NCI-H1105 treated with DMSO at 0.1 percent for 48 hours (cell line): ENCODE measurements around the gene ALDOA.
"Not testable (repeated sequence)": the region's sequence is repeated elsewhere in the genome, so short reads cannot be mapped to it uniquely, and the experiment has no call there.

Experiments
- DNase-seq: peaks from one replicate; lab custom pipeline; 2025; lab: John Stamatoyannopoulos, UW

Gene ALDOA

DNA sequence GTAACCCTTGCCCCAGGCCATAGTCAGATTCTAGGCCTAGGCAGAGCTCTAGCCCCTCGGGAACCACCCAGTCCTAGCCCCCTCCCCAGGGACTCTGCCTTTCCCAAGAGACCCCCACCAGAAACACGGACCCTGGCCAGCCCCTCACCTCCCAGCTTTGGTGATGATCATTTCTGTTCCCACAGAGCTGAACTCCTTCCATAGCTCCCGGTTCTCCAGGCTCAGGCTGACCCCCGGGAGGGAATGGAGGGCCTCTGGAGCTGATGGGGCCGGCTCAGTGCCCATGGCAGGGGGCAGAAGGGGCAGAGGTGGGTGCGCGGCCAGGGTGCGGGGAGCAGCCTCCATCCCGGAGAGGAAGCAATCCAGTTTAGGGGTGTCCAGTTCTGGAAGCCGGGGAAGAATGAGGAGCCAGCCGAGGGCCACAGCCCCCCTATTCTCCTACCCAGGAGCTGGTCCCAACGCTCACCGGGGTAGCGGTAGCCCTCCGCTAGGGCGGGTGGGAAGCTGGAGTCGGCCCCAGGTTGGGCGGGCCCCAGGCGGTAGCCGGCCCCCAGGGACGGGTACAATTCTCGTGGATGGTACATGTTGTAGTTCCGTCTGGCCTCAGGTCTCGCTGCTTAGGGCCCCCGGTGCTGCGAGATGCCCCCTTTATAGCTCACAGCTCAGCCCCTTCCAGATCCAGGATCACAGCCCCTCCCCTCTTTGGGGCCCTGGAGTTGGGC is 25.2 kb downstream of the ALDOA start:
- no peak for DNase-seq

DNA sequence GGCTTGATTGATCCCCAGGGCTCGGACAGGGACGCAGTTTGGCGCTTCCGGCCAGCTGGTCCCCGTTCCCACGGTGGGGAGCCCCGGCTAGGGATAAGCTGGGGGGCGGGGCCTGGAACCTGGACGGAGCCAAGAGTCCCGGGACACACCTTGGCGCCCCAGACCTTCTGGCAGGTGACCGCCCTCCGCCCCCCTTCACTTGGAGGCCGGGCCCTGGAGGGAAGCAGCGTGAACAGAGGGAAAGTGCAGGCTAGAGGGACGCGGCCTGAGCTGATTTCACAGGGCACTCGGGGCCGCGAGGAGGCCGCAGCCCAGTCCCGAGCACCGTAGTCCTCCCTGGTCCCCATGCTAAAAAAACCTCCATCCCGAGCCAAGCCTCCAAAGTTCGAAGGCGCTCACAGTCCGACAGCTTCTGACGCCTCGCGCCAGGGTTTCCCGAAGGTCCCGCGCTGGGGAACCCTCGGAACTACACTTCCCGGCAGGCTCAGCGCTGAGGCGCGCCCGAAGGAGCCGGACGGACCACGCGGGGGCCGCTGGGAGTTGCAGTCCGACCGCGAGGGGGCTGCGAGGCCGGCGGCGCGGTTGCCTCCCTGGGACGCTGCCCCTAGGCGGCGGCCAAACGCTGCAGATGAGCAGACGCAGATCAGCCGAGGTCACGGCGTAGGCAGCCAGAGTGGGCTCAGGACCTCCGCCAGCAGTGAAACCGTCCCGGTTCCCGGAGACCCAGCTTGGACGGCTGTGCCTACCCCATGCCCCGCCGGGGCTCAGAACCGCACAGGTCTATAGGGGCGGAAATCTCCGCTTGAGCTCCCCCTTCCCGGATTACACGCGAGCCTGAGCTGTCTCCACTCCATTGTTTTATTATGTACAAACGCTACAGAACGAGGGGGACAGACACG is 26.2 kb downstream of the ALDOA start, which contains the start of gene TBX6:
TSS of gene TBX6 (minus strand) at position 451 of the 899 bp plus-strand sequence. CDS start 731 bp downstream, outside the sequence.
- DNase-seq: peak; percentile 88

DNA sequence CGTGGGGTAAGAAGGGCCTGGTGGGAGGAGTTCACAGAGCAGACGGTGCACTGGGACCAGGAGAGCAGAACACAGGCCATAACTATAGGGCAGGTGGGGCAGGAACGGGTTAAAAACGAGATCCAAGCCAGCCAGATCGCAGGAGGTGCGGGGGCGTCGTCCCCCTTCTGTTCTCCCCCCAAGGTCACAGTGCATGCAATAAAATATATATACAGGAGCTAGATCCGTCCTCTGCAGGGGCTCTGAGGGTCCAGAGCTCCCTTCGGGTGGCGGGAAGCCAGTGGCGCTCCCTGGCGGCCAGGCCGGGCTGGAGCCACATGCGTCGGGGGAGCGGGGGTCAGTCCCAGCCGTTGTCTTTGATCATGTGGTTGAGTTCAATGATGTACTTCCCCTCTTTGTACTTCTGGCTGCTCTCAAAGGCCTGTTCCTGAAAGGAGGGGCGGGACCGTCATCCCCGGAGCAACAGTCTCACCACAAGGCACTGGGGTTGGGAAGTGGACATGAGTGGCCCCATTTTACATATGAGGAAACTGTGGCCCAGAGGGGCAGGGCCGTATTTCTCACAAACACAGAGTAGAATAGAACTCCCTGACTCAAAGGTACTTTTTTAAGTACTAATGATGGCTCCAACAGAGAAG is 26.9 kb downstream of the ALDOA start:
- peak; percentile 89 for DNase-seq

DNA sequence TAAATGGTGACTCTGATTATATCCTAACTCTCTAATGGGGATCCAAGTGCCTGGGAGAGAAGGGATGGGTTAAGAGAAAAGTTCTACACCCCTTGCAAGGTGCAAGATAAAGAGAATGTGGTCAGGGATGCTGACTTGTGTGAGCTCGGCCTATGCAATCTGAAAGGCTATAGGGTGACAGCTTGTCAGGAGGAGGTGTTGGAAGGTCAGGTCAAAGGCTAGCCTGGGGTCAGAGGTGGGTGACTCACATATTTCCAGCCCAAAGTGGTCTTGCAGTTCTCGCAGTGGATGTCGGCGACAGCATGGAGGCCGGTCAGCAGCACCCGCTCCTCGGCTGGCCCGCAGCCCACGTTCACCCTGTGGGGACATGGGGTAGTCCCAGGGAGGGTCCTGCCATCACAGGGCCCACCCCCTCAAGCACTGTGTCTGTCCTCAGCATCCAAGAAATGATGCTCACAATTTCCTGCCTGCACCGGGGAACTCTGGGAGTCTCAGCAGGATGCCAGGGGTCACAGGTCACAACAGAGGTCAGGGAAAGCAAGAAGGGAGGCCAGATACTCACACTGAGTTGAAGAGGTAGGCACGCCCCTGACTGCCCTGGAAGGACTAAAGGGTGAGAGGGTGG is 29.1 kb downstream of the ALDOA start:
- no peak for DNase-seq

DNA sequence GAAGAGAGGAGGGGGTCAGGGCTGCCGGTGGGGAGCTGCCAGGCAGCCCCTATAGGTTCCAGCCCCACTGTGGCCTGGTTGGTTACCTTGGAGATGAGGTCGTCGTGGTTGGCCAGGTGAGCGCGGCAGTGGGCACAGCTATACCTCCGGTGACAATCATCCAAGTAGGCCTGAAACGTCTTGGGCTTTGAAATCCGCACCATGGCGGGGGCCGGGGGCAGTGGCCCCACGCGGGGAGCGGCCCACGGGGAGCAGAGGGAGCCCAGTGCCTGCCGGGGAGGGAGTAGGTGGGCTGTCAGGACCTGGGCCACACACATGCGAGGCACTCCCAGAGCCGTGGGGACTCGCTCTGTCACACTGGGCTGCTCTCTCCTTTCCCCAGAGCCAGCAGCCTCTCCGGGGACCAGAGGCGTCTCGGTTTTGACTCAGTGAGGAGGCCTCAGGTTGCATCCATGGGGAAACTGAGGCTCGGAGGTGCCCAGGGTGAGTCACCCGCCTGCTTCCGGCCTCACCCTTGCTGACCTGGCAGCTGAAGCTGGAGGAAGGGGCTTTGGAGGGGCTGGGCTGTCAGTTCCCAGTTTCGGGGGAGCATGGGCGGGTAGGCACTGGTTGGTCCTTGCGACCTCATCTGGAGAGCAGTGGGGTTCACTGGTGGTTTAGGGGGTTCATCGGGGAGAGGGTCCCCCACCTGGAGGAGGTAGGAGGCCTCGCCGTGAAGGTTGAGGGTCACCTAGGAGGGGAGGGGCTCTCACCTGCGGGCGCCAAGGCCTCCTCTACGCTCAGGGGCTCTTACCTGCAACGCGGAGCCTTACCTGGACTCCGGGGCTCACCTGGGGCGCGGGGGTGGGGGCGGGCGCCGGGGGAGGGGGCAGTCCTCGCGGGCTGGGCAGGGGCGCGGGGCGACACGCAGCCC is 29.9 kb downstream of the ALDOA start:
- no peak for DNase-seq

DNA sequence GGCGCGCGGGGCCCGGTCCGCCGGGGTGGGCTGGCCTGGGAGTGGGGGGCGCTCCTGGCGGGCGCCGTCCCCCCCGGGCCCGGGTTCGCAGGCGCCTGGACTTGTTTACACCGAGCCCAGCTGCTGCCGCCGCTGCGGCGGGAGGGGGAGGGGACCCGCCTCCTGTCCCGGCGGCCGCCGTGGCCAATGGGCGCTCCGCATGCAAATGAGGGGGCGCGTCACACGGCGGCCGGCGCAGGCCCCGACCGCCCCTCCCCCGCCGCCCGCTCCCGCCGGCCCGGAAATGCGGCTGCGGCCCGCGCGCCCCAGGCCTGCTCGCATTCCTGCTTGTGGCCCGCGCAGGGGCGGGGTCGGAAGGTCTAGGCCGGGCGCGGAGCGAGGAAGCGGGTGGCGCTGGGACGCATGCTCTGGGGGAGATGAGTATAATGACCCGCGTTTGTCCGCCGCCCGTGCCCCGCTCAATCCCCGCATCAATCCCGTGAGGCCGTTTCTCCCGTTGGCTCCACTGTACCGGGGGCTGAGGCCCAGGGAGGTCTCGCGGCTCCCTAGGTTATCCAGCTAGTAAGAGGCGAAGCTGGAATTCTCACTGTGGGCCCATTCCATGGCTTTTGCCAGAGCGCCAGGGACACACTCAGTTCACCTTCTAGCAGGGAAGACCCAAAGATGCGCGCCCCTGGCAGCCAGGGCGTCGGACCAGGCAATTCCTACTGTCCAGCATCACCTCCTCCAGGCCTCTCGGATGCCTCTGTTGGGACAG is 30.7 kb downstream of the ALDOA start, which contains the start of gene YPEL3:
TSS of gene YPEL3 (minus strand) at position 109 of the 757 bp plus-strand sequence. CDS start 731 bp downstream, outside the sequence.
- DNase-seq: peak; percentile 65

DNA sequence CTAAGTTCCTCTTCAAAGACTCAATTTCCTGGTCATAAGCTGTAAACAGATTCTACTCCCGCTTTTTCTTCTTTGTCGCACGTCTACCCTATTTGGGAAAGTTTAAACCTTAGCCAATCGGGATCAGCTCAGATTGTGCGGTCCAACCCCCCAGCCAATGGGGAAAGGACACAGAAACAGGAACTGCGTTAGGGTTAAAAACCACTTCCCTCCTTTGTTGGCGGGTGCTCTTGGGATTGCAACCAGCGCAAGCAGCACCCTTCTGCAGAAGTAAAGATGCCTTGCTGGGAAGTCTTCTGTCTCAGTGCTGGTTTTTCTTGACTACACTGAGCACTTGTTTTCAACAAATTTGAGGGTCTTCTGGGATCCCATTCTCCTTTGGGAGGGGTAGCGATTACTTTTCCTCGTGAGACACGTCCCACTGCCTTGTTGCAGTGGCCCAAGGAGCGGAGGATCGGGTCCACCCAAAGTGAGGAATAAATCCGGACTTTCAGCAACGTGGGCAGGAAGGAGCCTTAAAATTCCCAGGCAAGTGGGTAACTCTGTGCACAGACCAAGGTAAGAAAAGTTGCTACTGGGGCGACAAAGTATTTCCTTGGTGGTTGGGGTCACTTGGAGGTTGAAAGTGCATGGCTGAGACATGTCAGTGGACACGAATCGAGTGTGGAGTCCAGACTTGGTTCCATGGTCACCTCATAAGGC is 31.5 kb downstream of the ALDOA start:
- no peak for DNase-seq

DNA sequence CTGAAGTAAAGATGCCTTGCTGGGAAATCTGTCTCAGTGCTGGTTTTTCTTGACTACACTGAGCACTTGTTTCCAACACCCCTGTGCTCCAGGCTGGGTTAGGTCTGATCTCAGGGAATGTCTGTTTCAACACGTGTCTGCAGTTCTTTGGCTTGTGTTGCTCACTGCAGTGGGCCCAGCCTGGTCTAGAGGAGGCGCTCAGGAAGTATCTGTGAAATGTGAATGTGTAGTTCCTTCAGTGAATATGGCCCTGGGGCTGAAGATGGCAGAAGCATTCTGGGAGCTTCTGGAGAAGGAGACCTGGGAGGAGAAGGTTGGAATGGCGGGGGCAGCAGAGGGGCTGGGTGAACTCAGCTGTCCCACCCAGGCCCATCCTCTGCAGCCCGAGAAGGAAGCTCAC is 38.5 kb downstream of the ALDOA start:
- no peak for DNase-seq

DNA sequence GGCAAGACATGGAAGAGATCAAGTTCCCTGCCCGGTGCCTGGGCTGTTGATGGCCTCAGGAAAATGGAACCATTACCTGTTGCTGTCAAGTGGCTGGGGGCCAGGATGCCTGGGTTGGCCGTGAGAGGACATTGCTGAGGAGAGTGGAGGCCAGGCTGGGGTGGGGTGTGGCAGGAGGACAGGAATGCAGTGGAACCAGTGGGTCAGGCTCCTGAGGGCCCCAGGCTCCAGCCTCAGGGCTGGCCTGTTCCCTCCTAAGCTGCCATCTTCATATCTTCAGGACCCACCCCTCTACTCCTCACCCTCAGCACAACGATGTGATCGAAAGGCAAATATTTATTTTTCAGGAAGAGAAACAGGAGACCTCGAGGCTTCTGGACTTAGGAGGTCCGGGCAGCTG is 38.9 kb downstream of the ALDOA start:
- DNase-seq: no peak

DNA sequence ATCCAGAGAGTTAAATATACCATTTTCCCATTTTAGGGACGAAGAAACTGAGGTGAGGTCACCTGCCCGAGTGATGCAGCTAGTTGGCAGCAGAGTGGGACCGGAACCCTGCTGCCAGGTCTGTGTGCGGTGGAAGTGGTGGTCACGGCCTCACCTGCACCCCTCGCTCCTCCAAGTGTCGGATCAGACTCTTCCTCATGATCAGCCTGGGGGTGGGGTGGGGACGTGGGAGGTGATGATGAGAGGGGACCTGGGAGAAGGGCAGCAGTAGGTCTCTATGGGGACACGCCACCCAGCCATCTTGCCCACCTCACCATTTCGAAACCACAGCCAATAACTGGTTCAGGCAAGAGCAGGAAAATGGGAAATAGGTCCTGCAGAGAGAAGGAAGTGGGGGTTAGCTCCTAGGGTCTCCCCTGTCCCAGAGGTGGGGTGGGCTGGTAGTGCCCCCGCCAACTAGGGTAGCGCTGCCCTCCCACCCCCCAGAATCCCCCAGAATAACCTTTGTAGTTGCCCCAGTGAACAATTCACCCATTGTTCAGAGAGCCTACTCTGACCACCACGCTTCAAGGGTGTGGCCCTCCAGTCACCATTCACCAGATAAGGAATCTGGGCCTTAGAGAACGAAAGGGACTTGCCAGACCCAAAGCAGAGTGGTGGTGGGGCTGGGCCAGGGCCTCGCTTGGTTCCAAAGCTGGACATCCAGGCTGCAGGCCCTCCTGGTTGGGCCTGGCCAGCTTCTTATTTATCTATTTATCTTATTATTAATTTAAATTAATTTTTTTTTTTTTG is 42.7 kb downstream of the ALDOA start:
- DNase-seq: no peak

DNA sequence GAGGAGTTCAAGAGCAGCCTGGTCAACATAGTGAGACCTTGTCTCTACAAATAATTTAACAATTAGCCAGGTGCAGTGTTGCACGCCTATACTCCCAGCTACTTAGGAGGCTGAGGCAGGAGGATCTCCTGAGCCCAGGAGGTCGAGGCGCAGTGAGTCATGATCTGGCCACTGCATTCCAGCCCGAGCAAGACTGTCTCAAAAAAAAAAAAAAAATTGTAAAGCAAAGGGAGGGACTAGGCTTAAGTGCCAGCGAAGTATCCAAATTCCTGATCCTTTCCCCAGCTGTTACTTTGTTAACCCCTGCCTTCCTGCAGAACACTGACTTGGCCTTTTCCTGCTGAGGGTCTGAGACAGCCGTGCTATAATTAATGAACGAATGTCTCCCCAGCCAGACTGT is 45.1 kb downstream of the ALDOA start:
- DNase-seq: no peak

DNA sequence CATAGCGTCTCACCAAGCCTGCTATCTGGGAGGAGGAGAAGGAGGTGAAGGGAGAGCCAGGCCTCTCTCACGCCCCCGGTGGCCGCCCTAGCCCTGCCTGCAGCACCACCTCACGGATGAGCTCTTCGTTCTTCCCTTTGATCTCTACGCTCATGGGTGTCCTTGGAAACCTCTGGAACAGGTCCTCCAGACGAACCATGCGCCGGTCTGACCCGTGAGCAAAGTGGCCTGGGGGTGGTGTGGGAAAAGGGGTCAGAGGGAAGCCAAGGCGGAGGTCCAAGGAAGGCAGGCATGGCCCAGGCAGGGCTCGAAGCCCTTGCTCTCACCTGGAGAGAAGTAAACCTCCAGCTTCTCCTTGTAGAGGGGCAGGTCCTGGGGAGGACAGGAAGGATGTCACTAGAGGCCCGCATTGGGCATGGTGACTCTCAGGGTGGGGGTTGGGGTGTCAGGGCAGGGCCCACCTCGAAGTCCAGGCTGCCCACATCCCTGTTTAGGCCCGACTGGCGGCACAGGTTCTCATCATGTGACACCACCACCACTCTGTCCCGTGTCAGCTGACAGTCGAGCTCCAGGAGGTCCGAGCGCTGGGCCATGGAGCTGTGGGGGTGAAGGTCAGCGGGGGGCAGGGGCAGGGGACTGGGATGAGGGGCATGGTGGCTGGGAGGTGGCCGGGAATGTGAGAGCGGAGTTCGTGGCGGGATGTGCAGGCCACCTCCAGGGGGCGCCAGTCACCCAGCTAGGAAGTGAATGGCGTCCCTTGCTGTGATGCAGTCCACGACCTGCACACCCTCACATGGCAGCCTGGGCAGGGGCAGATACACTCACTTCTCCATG is 46.9 kb downstream of the ALDOA start:
- DNase-seq: no peak

DNA sequence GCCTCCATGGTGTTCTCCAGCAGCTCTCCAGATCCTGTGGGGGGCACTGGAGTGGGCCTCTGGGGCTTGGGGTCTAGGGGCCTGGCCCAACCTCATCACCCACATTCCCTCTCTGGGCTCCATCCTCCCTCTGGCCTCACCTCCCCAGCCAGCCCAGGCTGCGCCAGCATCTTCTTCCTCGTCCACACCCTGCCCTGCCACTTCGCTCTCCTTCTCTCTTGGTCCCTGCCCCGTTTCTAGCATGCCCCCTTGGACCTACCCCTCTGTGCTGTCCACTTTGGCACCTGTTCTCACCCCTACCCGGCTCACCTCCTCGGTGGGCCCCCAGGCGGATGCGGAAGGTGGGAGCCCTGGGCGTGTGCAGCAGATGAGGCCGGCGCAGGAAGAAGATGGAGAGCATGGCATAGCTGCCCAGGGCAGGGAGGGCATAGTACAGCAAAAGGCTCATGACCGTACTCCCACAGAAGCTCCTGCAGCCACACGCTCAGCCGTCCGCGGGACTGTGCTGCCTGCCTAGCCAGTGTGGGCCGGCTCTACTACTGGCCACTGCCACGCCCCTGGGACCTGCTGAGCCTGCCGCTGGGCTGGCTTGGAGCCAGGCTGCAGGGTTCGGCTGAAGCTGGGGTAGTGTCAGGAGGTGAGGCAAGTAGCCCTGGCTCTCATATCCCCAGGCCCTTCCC is 47.6 kb downstream of the ALDOA start, which contains the start of gene GDPD3:
TSS of gene GDPD3 (minus strand) at position 507 of the 680 bp plus-strand sequence. CDS start at position 448, 59 bp downstream.
- no peak for DNase-seq

DNA sequence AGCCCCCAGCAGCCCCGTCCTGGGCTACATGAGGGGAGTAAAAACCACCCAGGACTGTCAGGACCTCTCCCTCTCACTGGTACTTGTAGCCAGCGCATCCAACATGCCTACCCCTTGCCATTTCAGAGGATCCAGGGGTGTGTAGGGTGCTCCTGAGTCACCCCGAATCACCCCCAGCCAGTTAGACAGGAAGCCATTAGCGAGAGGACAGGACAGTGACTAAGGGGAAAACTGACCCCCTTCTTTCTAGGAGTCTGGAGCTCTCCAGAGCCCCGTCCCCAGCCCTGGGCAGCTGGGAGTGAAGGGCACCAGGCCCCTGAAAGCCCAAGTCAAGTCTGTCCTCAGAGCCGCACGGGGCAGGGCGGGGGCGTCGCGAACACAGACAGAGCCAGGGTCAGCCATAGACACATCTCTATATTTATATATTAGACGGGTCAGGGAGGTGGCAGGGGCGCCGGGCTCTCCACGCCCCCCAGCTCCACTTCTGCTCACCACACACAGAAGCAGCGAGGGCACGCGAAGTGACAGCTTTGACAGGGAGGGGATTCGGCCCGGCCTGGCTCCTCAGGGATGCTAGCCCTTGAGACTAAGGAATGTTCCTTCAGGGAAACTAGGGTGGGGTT is 48.3 kb downstream of the ALDOA start:
- DNase-seq: no peak

DNA sequence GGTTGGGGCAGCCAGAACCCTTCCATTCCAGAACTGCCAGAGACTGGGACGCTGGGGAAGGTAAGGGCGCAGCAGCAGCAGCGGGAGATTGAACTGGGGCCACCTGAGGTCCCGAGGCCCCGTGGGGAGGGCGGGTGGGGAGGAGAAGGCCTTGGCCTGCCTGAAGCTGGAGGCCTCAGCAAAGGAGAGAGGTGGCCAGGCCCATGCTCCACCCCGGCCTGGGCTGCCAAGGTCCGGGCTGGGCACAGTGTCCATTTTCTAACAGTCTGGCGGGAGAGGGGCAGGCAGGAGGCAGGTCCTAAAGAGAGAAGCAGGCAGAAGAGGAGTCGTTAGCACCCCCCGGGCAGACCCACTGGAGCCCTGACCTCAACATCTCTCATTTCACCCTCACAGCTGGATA is 48.9 kb downstream of the ALDOA start:
- DNase-seq: no peak

DNA sequence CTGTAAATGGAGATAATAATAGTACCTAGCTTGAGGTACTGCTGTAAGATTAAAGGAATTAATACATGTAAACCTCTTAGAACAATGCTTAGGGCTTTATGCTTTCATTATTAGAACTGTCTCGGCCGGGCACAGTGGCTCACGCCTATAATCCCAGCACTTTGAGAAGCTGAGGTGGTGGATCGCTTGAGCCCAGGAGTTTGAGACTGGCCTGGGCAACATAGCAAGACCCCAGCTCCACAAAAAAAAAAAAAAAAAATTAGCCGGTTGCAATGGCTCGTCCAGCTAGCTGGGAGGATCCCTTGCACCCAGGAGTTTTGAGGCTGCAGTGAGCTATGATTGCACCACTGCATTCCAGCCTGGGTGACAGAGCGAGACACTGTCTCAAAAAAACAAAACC is 49.3 kb downstream of the ALDOA start:
- not testable (repeated sequence) for DNase-seq

DNA sequence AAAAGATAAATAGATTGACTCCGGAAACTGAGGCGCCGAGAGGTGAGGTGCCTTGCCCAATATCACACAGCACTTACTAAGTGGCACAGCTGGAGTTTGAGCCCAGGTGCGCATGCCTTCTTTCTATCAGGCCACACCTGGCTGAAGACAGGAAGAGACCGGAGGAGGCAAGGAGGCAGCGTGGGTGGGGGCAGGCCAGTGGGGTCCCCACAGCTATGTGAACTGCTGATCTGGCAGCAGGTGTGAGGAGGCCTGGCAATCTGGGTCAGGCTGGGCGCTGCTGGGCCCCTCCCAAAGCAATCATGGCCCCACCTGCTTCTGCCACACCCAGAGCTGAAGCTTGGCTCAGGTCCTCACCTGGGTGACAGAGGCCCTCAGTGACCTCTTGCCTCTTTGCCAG is 49.7 kb downstream of the ALDOA start:
- no peak for DNase-seq
